Hematopoietic multipotent progenitor cell treated with erythropoietin and hydrocortisone succinate and interleukin-3 and kit ligand, for 8 days (in vitro differentiated cells): ENCODE data around the gene SMC3.

Experiments
- DNase-seq: peaks from one replicate; pipeline ENCODE4 v3.0.0-alpha.2; 2015

Gene SMC3

GRCh38 chr10:110546077-110546476 is 21.4 kb upstream of the SMC3 start:
- DNase-seq: no peak

- no peak for DNase-seq
These were observed 20.9 kb upstream of the SMC3 start for GRCh38 chr10:110546499-110547110.

GRCh38 chr10:110547139-110547761 is 20.2 kb upstream of the SMC3 start:
- DNase-seq: peak; percentile 74

- DNase-seq: no peak
These were observed 19.5 kb upstream of the SMC3 start for GRCh38 chr10:110548002-110548401.

GRCh38 chr10:110549211-110549610 is 18.3 kb upstream of the SMC3 start:
- DNase-seq: no peak

- DNase-seq: no peak
These were observed 13.6 kb upstream of the SMC3 start for GRCh38 chr10:110553905-110554304.

- no peak for DNase-seq
These were observed 11.2 kb upstream of the SMC3 start for GRCh38 chr10:110556296-110556695.

GRCh38 chr10:110556969-110557601 is 10.4 kb upstream of the SMC3 start:
- peak; percentile 75 for DNase-seq

- no peak for DNase-seq
These were observed 9.5 kb upstream of the SMC3 start for GRCh38 chr10:110558041-110558440.

GRCh38 chr10:110560012-110560411 is 7.5 kb upstream of the SMC3 start:
- DNase-seq: no peak

- no peak for DNase-seq
These were observed 6.2 kb upstream of the SMC3 start for GRCh38 chr10:110561292-110561691.

GRCh38 chr10:110562348-110562747 is 5.1 kb upstream of the SMC3 start:
- DNase-seq: no peak

- DNase-seq: no peak
These were observed 4.4 kb upstream of the SMC3 start for GRCh38 chr10:110563132-110563531.

- no peak for DNase-seq
These were observed 859 bp upstream of the SMC3 start for GRCh38 chr10:110566472-110567200.

GRCh38 chr10:110568055-110568735 is 700 bp downstream of the SMC3 start:
- peak; percentile 48 for DNase-seq

- DNase-seq: no peak
These were observed 1.6 kb downstream of the SMC3 start for GRCh38 chr10:110569122-110569521.

GRCh38 chr10:110569736-110570135 is 2.2 kb downstream of the SMC3 start:
- no peak for DNase-seq

GRCh38 chr10:110571093-110571743 is 3.7 kb downstream of the SMC3 start:
- DNase-seq: no peak

- DNase-seq: no peak
These were observed 5.4 kb downstream of the SMC3 start for GRCh38 chr10:110572862-110573261.

- DNase-seq: no peak
These were observed 6.9 kb downstream of the SMC3 start for GRCh38 chr10:110574420-110574819.

- peak; percentile 27 for DNase-seq
These were observed 8.7 kb downstream of the SMC3 start for GRCh38 chr10:110576220-110576619.

GRCh38 chr10:110577056-110577455 is 9.6 kb downstream of the SMC3 start:
- no peak for DNase-seq

- DNase-seq: no peak
These were observed 16.5 kb downstream of the SMC3 start for GRCh38 chr10:110584006-110584405.
